OCI-LY7 (cell line): ENCODE measurements around the gene TRAF2. TPM values are rescaled to one million over a fixed set of nuclear protein-coding genes. Genes with fewer than 3 reads are reported as not detected.

ENCODE experiments used
- BruUV-seq: library from RNA; stranded (reverse); fragments of 400-500 nt; replicated peaks from 2 replicates; lab custom pipeline; 2021; lab: Mats Ljungman, UMichigan
- CTCF ChIA-PET: fragments of 300-600 bp; sonication (Branson Sonifier 250); formaldehyde crosslinking; loops from one replicate; lab custom pipeline; 2022; ENCODE audit warnings: antibody characterized with exemption; ENCODE audit not compliant: unreplicated experiment; lab: Charles Lee
- POLR2A ChIA-PET: fragments of 300-600 bp; sonication (Branson Sonifier 250); formaldehyde crosslinking; loops from one replicate; lab custom pipeline; 2022; ENCODE audit warnings: antibody characterized with exemption; lab: Charles Lee
- DNase-seq: peaks from one replicate; pipeline ENCODE4 v3.0.0-alpha.2; 2015; ENCODE audit warnings: low spot score
- H2AFZ ChIP-seq: fragments of 200-600 bp; sonication (generic), shearing (Covaris generic); 2 replicates; pipeline ENCODE4 v1.6.1; 2014; ENCODE audit warnings: mild to moderate bottlenecking, antibody characterized with exemption, low read length, moderate library complexity
- H3K27ac ChIP-seq: fragments of 200-600 bp; sonication (generic); 2 replicates; pipeline ENCODE4 v1.5.1; 2014; ENCODE audit warnings: mixed run types, low read depth, mild to moderate bottlenecking, moderate library complexity, low read length, inconsistent platforms; ENCODE audit not compliant: poor library complexity, severe bottlenecking
- H3K36me3 ChIP-seq: fragments of 200-600 bp; sonication (generic); 2 replicates; pipeline ENCODE4 v1.6.1; 2014; ENCODE audit warnings: mild to moderate bottlenecking, antibody characterized with exemption, low read length, moderate library complexity, mixed read lengths; ENCODE audit not compliant: insufficient read depth
- H3K4me1 ChIP-seq: fragments of 200-600 bp; sonication (generic); 2 replicates; pipeline ENCODE4 v1.5.1; 2014; ENCODE audit warnings: mild to moderate bottlenecking, low read length; ENCODE audit not compliant: insufficient read depth, poor library complexity, severe bottlenecking
- H3K4me2 ChIP-seq: fragments of 200-600 bp; sonication (generic); 2 replicates; pipeline ENCODE4 v1.6.1; 2014; ENCODE audit warnings: mild to moderate bottlenecking, low read length
- H3K4me3 ChIP-seq: fragments of 200-600 bp; sonication (generic); 2 replicates; pipeline ENCODE4 v1.5.1; 2014; ENCODE audit warnings: mild to moderate bottlenecking, low read depth, low read length; ENCODE audit not compliant: poor library complexity, severe bottlenecking
- H3K79me2 ChIP-seq: fragments of 200-600 bp; sonication (generic); 2 replicates; pipeline ENCODE4 v1.6.1; 2016; ENCODE audit warnings: low read depth, mild to moderate bottlenecking, low read length, moderate library complexity, mixed read lengths; ENCODE audit not compliant: insufficient read depth
- H3K9me2 ChIP-seq: fragments of 200-600 bp; sonication (generic); 2 replicates; pipeline ENCODE4 v1.6.1; 2016; ENCODE audit warnings: mild to moderate bottlenecking, low read length, mixed read lengths; ENCODE audit not compliant: insufficient read depth
- H3K9me3 ChIP-seq: fragments of 200-600 bp; sonication (generic); 2 replicates; pipeline ENCODE4 v1.6.1; 2014; ENCODE audit warnings: mild to moderate bottlenecking, mixed run types, low read length, mixed read lengths
- H4K20me1 ChIP-seq: fragments of 200-600 bp; sonication (generic); 2 replicates; pipeline ENCODE4 v1.6.1; 2014; ENCODE audit warnings: mild to moderate bottlenecking, antibody characterized with exemption, low read length, moderate library complexity, mixed read lengths; ENCODE audit not compliant: insufficient read depth
- EZH2phosphoT487 ChIP-seq: fragments of 200-600 bp; sonication (generic); IDR thresholded peaks from 2 replicates; pipeline ENCODE4 v1.6.1; 2018; ENCODE audit warnings: low read depth, borderline replicate concordance, mild to moderate bottlenecking, mixed run types, antibody characterized with exemption, low read length, moderate library complexity, mixed read lengths
- intact Hi-C: fragments of 100-400 bp; cut with micrococcal nuclease; formaldehyde crosslinking; loops from one replicate; pipeline ENCODE4 v1.10.0; 2022; ENCODE audit not compliant: unreplicated experiment
- total RNA-seq, 2 experiments: library from RNA; depleted of rRNA in 1 of 2; stranded (reverse); fragments of >200 nt in 1 of 2; shearing (Covaris generic) in 1 of 2; gene quantifications; 2 replicates each; pipeline ENCODE4 v1.2.3, GENCODE V29; 2014 to 2022
- TF ChIP-seq, protein P1 (sequence below): fragments of 200-600 bp; sonication (generic); conservative IDR thresholded peaks from 2 replicates; pipeline ENCODE4 v1.5.1; 2014; ENCODE audit warnings: mild to moderate bottlenecking, antibody characterized with exemption, low read length, moderate library complexity, mixed read lengths

Gene TRAF2
- total RNA-seq, 2 experiments from 2014 or later = 31.4 to 40.5 TPM

DNA sequence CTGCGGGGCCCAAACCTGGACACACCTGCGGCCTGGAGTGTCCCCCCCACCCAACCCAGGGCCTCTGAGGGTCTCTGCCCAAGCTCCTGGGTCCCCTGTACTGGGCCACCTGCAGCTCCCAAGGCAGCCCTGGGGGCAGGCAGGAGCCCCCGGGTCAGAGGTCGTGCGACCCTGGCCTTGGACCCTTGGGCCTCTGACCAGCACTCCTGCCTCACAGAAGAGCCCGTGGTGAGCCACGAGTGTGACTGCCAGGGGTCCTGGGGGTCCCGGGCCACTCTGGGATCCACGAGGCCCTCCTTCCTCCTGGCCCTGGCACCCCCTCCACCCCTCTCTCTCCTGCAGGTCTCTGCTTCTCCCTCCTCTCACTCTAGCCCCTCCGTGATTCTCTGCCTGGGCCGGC is 86.0 kb downstream of the TRAF2 start:
- Histone ChIP-seq H4K20me1 (no peaks in the 10 kb centered on the region), H3K9me3 (no peaks in the 10 kb centered on the region), H3K36me3 (no peaks in the 10 kb centered on the region), H3K4me1 (no peaks in the 10 kb centered on the region), H2AFZ (no peak overlapping the region), H3K79me2 (no peaks in the 10 kb centered on the region), H3K4me2 (no peak overlapping the region), H3K9me2 (no peaks in the 10 kb centered on the region), H3K27ac (no peak overlapping the region), H3K4me3 (no peak overlapping the region)
- BruUV-seq = no TSS peak
- TF ChIP-seq, protein P1, sequence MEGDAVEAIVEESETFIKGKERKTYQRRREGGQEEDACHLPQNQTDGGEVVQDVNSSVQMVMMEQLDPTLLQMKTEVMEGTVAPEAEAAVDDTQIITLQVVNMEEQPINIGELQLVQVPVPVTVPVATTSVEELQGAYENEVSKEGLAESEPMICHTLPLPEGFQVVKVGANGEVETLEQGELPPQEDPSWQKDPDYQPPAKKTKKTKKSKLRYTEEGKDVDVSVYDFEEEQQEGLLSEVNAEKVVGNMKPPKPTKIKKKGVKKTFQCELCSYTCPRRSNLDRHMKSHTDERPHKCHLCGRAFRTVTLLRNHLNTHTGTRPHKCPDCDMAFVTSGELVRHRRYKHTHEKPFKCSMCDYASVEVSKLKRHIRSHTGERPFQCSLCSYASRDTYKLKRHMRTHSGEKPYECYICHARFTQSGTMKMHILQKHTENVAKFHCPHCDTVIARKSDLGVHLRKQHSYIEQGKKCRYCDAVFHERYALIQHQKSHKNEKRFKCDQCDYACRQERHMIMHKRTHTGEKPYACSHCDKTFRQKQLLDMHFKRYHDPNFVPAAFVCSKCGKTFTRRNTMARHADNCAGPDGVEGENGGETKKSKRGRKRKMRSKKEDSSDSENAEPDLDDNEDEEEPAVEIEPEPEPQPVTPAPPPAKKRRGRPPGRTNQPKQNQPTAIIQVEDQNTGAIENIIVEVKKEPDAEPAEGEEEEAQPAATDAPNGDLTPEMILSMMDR = no peak
- TF ChIP-seq EZH2phosphoT487 = no peak
- DNase-seq = no peak
- intact Hi-C loops = no loop called here
- ChIA-PET CTCF (no interaction called here), POLR2A (no interaction called here)

DNA sequence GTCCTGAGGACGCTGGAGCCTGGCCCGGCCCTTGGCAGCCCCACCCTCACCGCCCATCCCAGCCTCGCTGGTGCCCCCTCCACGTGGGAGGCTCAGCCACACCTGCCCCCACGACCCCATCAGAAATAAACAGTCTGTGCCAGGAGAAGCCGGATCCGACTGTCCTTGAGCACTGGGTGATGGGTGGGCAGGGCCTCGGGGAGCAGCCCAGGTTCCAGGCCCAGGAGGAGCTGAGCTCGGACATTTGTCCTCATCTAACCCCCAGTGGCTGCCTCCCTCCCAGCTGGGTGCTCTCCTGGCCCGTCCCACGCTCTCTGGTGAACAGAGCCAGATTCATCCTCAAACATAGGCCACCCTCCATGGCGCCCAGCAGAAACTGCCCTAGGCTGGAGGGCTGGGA is 86.4 kb downstream of the TRAF2 start:
- H3K9me3 ChIP-seq = no peaks in the 10 kb centered on the region
- H3K36me3 ChIP-seq = no peaks in the 10 kb centered on the region
- intact Hi-C loops = no loop called here
- H4K20me1 ChIP-seq = no peaks in the 10 kb centered on the region
- no peak overlapping the region for H2AFZ ChIP-seq
- DNase-seq = no peak
- no peaks in the 10 kb centered on the region for H3K9me2 ChIP-seq
- no peaks in the 10 kb centered on the region for H3K79me2 ChIP-seq
- H3K4me2 ChIP-seq = no peak overlapping the region
- no peaks in the 10 kb centered on the region for H3K4me1 ChIP-seq
- ChIA-PET CTCF (no interaction called here), POLR2A (no interaction called here)
- no peak overlapping the region for H3K27ac ChIP-seq
- no TSS peak for BruUV-seq
- H3K4me3 ChIP-seq = no peak overlapping the region
- no peak for TF ChIP-seq EZH2phosphoT487
- TF ChIP-seq, protein P1 = no peak

DNA sequence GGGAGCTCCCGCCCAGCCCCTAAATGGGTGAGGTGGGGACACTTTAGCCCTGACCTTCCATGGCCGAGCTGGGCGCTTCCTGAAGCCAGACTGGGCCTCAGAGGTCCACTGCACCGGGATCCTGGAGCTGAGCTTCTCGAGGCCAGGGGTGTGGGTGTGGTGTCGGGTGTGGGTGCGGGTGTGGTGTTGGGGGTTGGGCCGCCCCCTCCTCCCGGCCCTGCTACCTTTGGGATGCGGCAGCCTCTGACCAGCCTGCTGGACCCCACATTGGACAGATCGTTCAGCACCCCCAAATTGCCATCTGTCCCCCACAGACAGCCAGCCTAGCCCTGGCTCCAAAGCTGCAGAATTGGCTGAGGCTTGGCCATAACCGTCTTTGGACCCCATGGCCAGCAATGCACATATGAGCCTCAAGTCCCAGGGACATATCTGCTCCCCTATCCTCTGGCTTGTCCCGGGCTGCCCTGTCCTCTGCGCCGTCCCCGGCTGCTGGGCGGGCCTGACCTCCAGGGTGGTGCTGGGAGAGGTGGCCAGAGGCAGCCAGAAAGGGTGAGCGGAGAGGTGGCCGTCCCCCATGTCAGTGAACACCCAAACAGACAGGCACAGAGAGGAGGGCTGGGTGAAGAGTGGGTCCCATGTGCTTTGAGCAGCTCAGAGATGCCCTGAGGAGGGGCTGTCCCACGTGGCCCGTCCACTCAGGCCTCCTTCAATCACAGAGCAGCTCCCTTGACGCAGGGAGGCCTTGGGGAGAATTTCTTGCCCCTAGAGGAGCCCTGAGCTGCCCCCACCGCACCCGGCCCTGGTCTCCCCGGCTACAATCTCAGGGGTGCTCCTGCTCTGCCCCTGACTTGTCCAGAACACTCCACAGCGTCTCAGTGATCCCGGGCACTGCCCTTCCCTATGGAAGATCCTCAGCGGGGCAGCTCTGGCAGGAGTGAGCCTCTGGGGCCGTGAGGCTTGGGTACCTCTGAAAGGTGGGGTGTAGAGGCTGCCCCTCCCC is 87.6 kb downstream of the TRAF2 start:
- H3K4me1 ChIP-seq = no peaks in the 10 kb centered on the region
- H3K4me3 ChIP-seq = no peak overlapping the region
- no peak overlapping the region for H3K4me2 ChIP-seq
- H3K9me2 ChIP-seq = no peaks in the 10 kb centered on the region
- BruUV-seq = no TSS peak
- H3K79me2 ChIP-seq = no peaks in the 10 kb centered on the region
- no peak for TF ChIP-seq EZH2phosphoT487
- ChIA-PET POLR2A (no interaction called here), CTCF (interaction anchor here (0.6 kb wide), 1 partner anchor 28 kb away, joined by 3 read pairs; no protein-coding TSS in a partner anchor)
- no peak for DNase-seq
- H3K36me3 ChIP-seq = no peaks in the 10 kb centered on the region
- no peak overlapping the region for H3K27ac ChIP-seq
- H2AFZ ChIP-seq = no peak overlapping the region
- H3K9me3 ChIP-seq = no peaks in the 10 kb centered on the region
- intact Hi-C loops = no loop called here
- H4K20me1 ChIP-seq = no peaks in the 10 kb centered on the region
